ENCODE data around the gene JAG1. TPM values are rescaled to one million over a fixed set of nuclear protein-coding genes. Genes with fewer than 3 reads are reported as not detected.
"Not testable (repeated sequence)": the region's sequence is repeated elsewhere in the genome, so short reads cannot be mapped to it uniquely, and the experiment has no call there.

The JAG1 gene
- total and polyA plus RNA-seq, 4 donors = 11.9 to 70.3 (median 46.8) TPM

GRCh38 chr20:10618611-10619245 lies 55.1 kb downstream of the JAG1 start:
- Histone ChIP-seq H3K9ac (ENCODE audit: insufficient read depth in 1 of 2, low read length in 2 of 2) (no peak overlapping the region), H3K4me3 (no peak overlapping the region), H3K27ac (ENCODE audit: low read depth in 1 of 2, low read length in 1 of 2) (no peak overlapping the region), H3K4me1 (ENCODE audit: control insufficient read depth in 5 of 5, insufficient read depth in 5 of 5, low read length in 5 of 5) (peaks cover 0 to 19% (median 5%) of the 10 kb centered on the region in 5 donors), H3K36me3 (ENCODE audit: control insufficient read depth in 4 of 4, insufficient read depth in 4 of 4, low read length in 4 of 4) (no peaks in the 10 kb centered on the region), H3K9me3 (ENCODE audit: control insufficient read depth in 4 of 4, insufficient read depth in 3 of 4, low read length in 3 of 4) (no peaks in the 10 kb centered on the region), H3K27me3 (ENCODE audit: control insufficient read depth in 3 of 3, insufficient read depth in 3 of 3, low read length in 2 of 3) (no peaks in the 10 kb centered on the region)
- DNase-seq (no peak), ATAC-seq (ENCODE audit: insufficient read depth, low FRiP score) (no peak)
- TF ChIP-seq CTCF (IDR thresholded peaks at IDR 0.05; ENCODE audit: control extremely low read depth, extremely low read depth) = no peak
- 92 to 96% methylated on average over 6 of the region's 6 CpGs for WGBS, 2 donors

GRCh38 chr20:10617549-10618133 lies 56.2 kb downstream of the JAG1 start:
- 97 to 98% methylated on average over 4 of the region's 4 CpGs for WGBS, 2 donors
- H3K27me3 ChIP-seq (ENCODE audit: control insufficient read depth in 3 of 3, insufficient read depth in 3 of 3, low read length in 2 of 3); H3K9ac ChIP-seq (ENCODE audit: insufficient read depth in 1 of 2, low read length in 2 of 2); H3K4me3 ChIP-seq; H3K36me3 ChIP-seq (ENCODE audit: control insufficient read depth in 4 of 4, insufficient read depth in 4 of 4, low read length in 4 of 4); H3K4me1 ChIP-seq (ENCODE audit: control insufficient read depth in 5 of 5, insufficient read depth in 5 of 5, low read length in 5 of 5); ATAC-seq (ENCODE audit: insufficient read depth, low FRiP score); H3K27ac ChIP-seq (ENCODE audit: low read depth in 1 of 2, low read length in 1 of 2); DNase-seq; H3K9me3 ChIP-seq (ENCODE audit: control insufficient read depth in 4 of 4, insufficient read depth in 3 of 4, low read length in 3 of 4): not testable (repeated sequence)

- 96 to 100% methylated on average over 3 of the region's 3 CpGs for WGBS, 2 donors
- Histone ChIP-seq H3K4me3 (no peak overlapping the region), H3K9me3 (ENCODE audit: control insufficient read depth in 4 of 4, insufficient read depth in 3 of 4, low read length in 3 of 4) (no peaks in the 10 kb centered on the region), H3K9ac (ENCODE audit: insufficient read depth in 1 of 2, low read length in 2 of 2) (no peak overlapping the region), H3K4me1 (ENCODE audit: control insufficient read depth in 5 of 5, insufficient read depth in 5 of 5, low read length in 5 of 5) (peaks cover 0 to 6% (median 2%) of the 10 kb centered on the region in 5 donors), H3K27me3 (ENCODE audit: control insufficient read depth in 3 of 3, insufficient read depth in 3 of 3, low read length in 2 of 3) (no peaks in the 10 kb centered on the region), H3K27ac (ENCODE audit: low read depth in 1 of 2, low read length in 1 of 2) (no peak overlapping the region), H3K36me3 (ENCODE audit: control insufficient read depth in 4 of 4, insufficient read depth in 4 of 4, low read length in 4 of 4) (no peaks in the 10 kb centered on the region)
- DNase-seq (no peak), ATAC-seq (ENCODE audit: insufficient read depth, low FRiP score) (no peak)
- no peak for TF ChIP-seq CTCF (IDR thresholded peaks at IDR 0.05; ENCODE audit: control extremely low read depth, extremely low read depth)
Measured at GRCh38 chr20:10616212-10616611, 57.6 kb downstream of the JAG1 start.

- Histone ChIP-seq H3K9ac (ENCODE audit: insufficient read depth in 1 of 2, low read length in 2 of 2) (no peak overlapping the region), H3K9me3 (ENCODE audit: control insufficient read depth in 4 of 4, insufficient read depth in 3 of 4, low read length in 3 of 4) (no peaks in the 10 kb centered on the region), H3K4me1 (ENCODE audit: control insufficient read depth in 5 of 5, insufficient read depth in 5 of 5, low read length in 5 of 5) (peaks cover 0 to 6% (median 3%) of the 10 kb centered on the region in 5 donors), H3K4me3 (no peak overlapping the region), H3K36me3 (ENCODE audit: control insufficient read depth in 4 of 4, insufficient read depth in 4 of 4, low read length in 4 of 4) (no peaks in the 10 kb centered on the region), H3K27ac (ENCODE audit: low read depth in 1 of 2, low read length in 1 of 2) (no peak overlapping the region), H3K27me3 (ENCODE audit: control insufficient read depth in 3 of 3, insufficient read depth in 3 of 3, low read length in 2 of 3) (no peaks in the 10 kb centered on the region)
- no peak for DNase-seq
- 98 to 99% methylated on average over 18 of the region's 18 CpGs for WGBS, 2 donors
- TF ChIP-seq CTCF (IDR thresholded peaks at IDR 0.05; ENCODE audit: control extremely low read depth, extremely low read depth) = no peak
- ATAC-seq (ENCODE audit: insufficient read depth, low FRiP score) = no peak
Measured at GRCh38 chr20:10613911-10614310, 59.9 kb downstream of the JAG1 start.

GRCh38 chr20:10613426-10613825 lies 60.4 kb downstream of the JAG1 start:
- H3K4me3 ChIP-seq; ATAC-seq (ENCODE audit: insufficient read depth, low FRiP score); H3K9ac ChIP-seq (ENCODE audit: insufficient read depth in 1 of 2, low read length in 2 of 2); H3K4me1 ChIP-seq (ENCODE audit: control insufficient read depth in 5 of 5, insufficient read depth in 5 of 5, low read length in 5 of 5); DNase-seq; H3K9me3 ChIP-seq (ENCODE audit: control insufficient read depth in 4 of 4, insufficient read depth in 3 of 4, low read length in 3 of 4); H3K27ac ChIP-seq (ENCODE audit: low read depth in 1 of 2, low read length in 1 of 2); H3K36me3 ChIP-seq (ENCODE audit: control insufficient read depth in 4 of 4, insufficient read depth in 4 of 4, low read length in 4 of 4); H3K27me3 ChIP-seq (ENCODE audit: control insufficient read depth in 3 of 3, insufficient read depth in 3 of 3, low read length in 2 of 3): not testable (repeated sequence)
- WGBS, 2 donors = 91 to 98% methylated on average over 5 of the region's 5 CpGs
